Measurements from ENCODE around the gene SLN. TPM values are rescaled to one million over a fixed set of nuclear protein-coding genes. Genes with fewer than 3 reads are reported as not detected.

Gene SLN
- total RNA-seq, 1 donor from 2014 or later, result 1.0 TPM

- no peaks in the 10 kb centered on the region for H3K9me3 ChIP-seq
- DNase-seq (no peak), ATAC-seq (peak; percentile 13)
- no peaks in the 10 kb centered on the region for H3K27me3 ChIP-seq
- no peak overlapping the region for H3K4me3 ChIP-seq
- intact Hi-C loops (cut with DNase I), result no loop called here
- no peak overlapping the region for H3K27ac ChIP-seq
- H3K4me1 ChIP-seq, result no peaks in the 10 kb centered on the region
- no peaks in the 10 kb centered on the region for H3K36me3 ChIP-seq
- TF ChIP-seq CTCF (IDR thresholded peaks at IDR 0.05), result no peak
Observed at GRCh38 chr11:107719073-107719472, 7.2 kb upstream of the SLN start.

GRCh38 chr11:107716884-107717532 lies 5.2 kb upstream of the SLN start:
- no peaks in the 10 kb centered on the region for H3K4me1 ChIP-seq
- no peaks in the 10 kb centered on the region for H3K27me3 ChIP-seq
- no peak for ATAC-seq
- intact Hi-C loops (cut with DNase I), result no loop called here
- no peaks in the 10 kb centered on the region for H3K9me3 ChIP-seq
- no peak for DNase-seq
- no peak overlapping the region for H3K4me3 ChIP-seq
- no peak for TF ChIP-seq CTCF (IDR thresholded peaks at IDR 0.05)
- no peaks in the 10 kb centered on the region for H3K36me3 ChIP-seq
- H3K27ac ChIP-seq, result no peak overlapping the region

GRCh38 chr11:107713009-107713408 lies 1.2 kb upstream of the SLN start:
- H3K36me3 ChIP-seq, result no peaks in the 10 kb centered on the region
- H3K27ac ChIP-seq, result no peak overlapping the region
- no peak overlapping the region for H3K4me3 ChIP-seq
- DNase-seq (no peak), ATAC-seq (no peak)
- intact Hi-C loops (cut with DNase I), result no loop called here
- TF ChIP-seq CTCF (IDR thresholded peaks at IDR 0.05), result no peak
- H3K4me1 ChIP-seq, result no peaks in the 10 kb centered on the region
- H3K9me3 ChIP-seq, result no peaks in the 10 kb centered on the region
- H3K27me3 ChIP-seq, result no peaks in the 10 kb centered on the region

- ATAC-seq (no peak), DNase-seq (no peak)
- Histone ChIP-seq H3K36me3 (no peaks in the 10 kb centered on the region), H3K9me3 (no peaks in the 10 kb centered on the region), H3K27ac (no peak overlapping the region), H3K27me3 (no peaks in the 10 kb centered on the region), H3K4me3 (no peak overlapping the region), H3K4me1 (no peaks in the 10 kb centered on the region)
- intact Hi-C loops (cut with DNase I), result no loop called here
- TF ChIP-seq CTCF (IDR thresholded peaks at IDR 0.05), result no peak
Observed at GRCh38 chr11:107710301-107710700, 1.6 kb downstream of the SLN start.

- no peak for TF ChIP-seq CTCF (IDR thresholded peaks at IDR 0.05)
Observed at GRCh38 chr11:107708792-107709191, 3.1 kb downstream of the SLN start.

GRCh38 chr11:107707807-107708206 lies 4.0 kb downstream of the SLN start:
- H3K27me3 ChIP-seq, result no peaks in the 10 kb centered on the region
- intact Hi-C loops (cut with DNase I), result no loop called here
- H3K27ac ChIP-seq, result no peak overlapping the region
- H3K4me3 ChIP-seq, result no peak overlapping the region
- no peak for ATAC-seq
- TF ChIP-seq CTCF (IDR thresholded peaks at IDR 0.05), result no peak
- H3K36me3 ChIP-seq, result no peaks in the 10 kb centered on the region
- no peaks in the 10 kb centered on the region for H3K4me1 ChIP-seq
- no peak for DNase-seq
- no peaks in the 10 kb centered on the region for H3K9me3 ChIP-seq

More at GRCh38 chr11:107708792-107709191, 3.1 kb downstream of the SLN start:
- no peaks in the 10 kb centered on the region for H3K9me3 ChIP-seq
- no peak overlapping the region for H3K27ac ChIP-seq
- no peaks in the 10 kb centered on the region for H3K36me3 ChIP-seq
- H3K4me1 ChIP-seq, result no peaks in the 10 kb centered on the region
- H3K4me3 ChIP-seq, result no peak overlapping the region
- H3K27me3 ChIP-seq, result no peaks in the 10 kb centered on the region
- ATAC-seq (no peak), DNase-seq (no peak)
- intact Hi-C loops (cut with DNase I), result no loop called here

Data from upper lobe of right lung (tissue), 1 donor.